SK-N-SH treated with all-trans-retinoic acid at 6 μM for 48 hours (cell line): ENCODE results near the gene ADGRE3.

Experiments used
- ARNTL ChIP-seq: fragments of 450-650 bp; formaldehyde crosslinking; IDR thresholded peaks from 2 replicates; pipeline ENCODE4 v1.5.0; 2020; ENCODE audit warnings: low read depth, mild to moderate bottlenecking, moderate library complexity, borderline replicate concordance
- BACH2 ChIP-seq: fragments of 250-450 bp; sonication (Bioruptor Pico); IDR thresholded peaks from 2 replicates; pipeline ENCODE4 v1.9.0; 2021; ENCODE audit warnings: mild to moderate bottlenecking, borderline replicate concordance
- CREB5 ChIP-seq: fragments of 250-450 bp; sonication (Bioruptor Pico); IDR thresholded peaks from 2 replicates; pipeline ENCODE4 v1.5.1; 2020; ENCODE audit warnings: low read depth, mild to moderate bottlenecking, moderate library complexity
- GLIS3 ChIP-seq: fragments of 250-450 bp; sonication (Bioruptor Pico); IDR thresholded peaks from 2 replicates; pipeline ENCODE4 v1.5.0; 2020; ENCODE audit warnings: mild to moderate bottlenecking, moderate library complexity
- PATZ1 ChIP-seq: fragments of 250-450 bp; sonication (Bioruptor Pico); IDR thresholded peaks from 2 replicates; pipeline ENCODE4 v1.8.0; 2020; ENCODE audit warnings: mild to moderate bottlenecking, moderate library complexity, borderline replicate concordance
- POU6F1 ChIP-seq: fragments of 250-450 bp; sonication (Bioruptor Pico); IDR thresholded peaks from 2 replicates; pipeline ENCODE4 v1.8.0; 2021; ENCODE audit warnings: low read depth, mild to moderate bottlenecking, moderate library complexity, borderline replicate concordance
- PPARA ChIP-seq: fragments of 250-450 bp; sonication (Bioruptor Pico); IDR thresholded peaks from 2 replicates; pipeline ENCODE4 v1.5.0; 2020; ENCODE audit warnings: mild to moderate bottlenecking, borderline replicate concordance
- RARB ChIP-seq: fragments of 250-450 bp; sonication (Bioruptor Pico); IDR thresholded peaks from 2 replicates; pipeline ENCODE4 v1.8.0; 2021; ENCODE audit warnings: mild to moderate bottlenecking, moderate library complexity
- SNAI2 ChIP-seq: fragments of 250-450 bp; sonication (Bioruptor Pico); IDR thresholded peaks from 2 replicates; pipeline ENCODE4 v1.5.0; 2020; ENCODE audit warnings: mild to moderate bottlenecking, moderate library complexity
- TSHZ2 ChIP-seq: fragments of 250-450 bp; sonication (Bioruptor Pico); IDR thresholded peaks from 2 replicates; pipeline ENCODE4 v1.5.0; 2020; ENCODE audit warnings: mild to moderate bottlenecking, moderate library complexity
- ZFP3 ChIP-seq: fragments of 250-450 bp; sonication (Bioruptor Pico); IDR thresholded peaks from 2 replicates; pipeline ENCODE4 v1.5.0; 2020; ENCODE audit warnings: mild to moderate bottlenecking, moderate library complexity
- ZFP30 ChIP-seq: fragments of 450-650 bp; formaldehyde crosslinking; IDR thresholded peaks from 2 replicates; pipeline ENCODE4 v1.5.0; 2022; ENCODE audit warnings: mild to moderate bottlenecking, moderate library complexity
- ZNF8 ChIP-seq: fragments of 450-650 bp; formaldehyde crosslinking; IDR thresholded peaks from 2 replicates; pipeline ENCODE4 v1.5.0; 2020; ENCODE audit warnings: mild to moderate bottlenecking, moderate library complexity

GRCh38 chr19:14699641-14700040, 25.0 kb upstream of the ADGRE3 start:
- TF ChIP-seq ZFP3 (CRISPR knock-in tag): no peak
- no peak for TF ChIP-seq BACH2
- TF ChIP-seq CREB5 (CRISPR knock-in tag): no peak
- no peak for TF ChIP-seq ARNTL
- no peak for TF ChIP-seq PATZ1
- TF ChIP-seq ZFP30 (CRISPR knock-in tag): no peak
- TF ChIP-seq TSHZ2 (CRISPR knock-in tag): no peak
- TF ChIP-seq GLIS3 (CRISPR knock-in tag): no peak
- TF ChIP-seq ZNF8 (CRISPR knock-in tag): no peak
- TF ChIP-seq SNAI2 (CRISPR knock-in tag): no peak
- TF ChIP-seq PPARA (CRISPR knock-in tag): no peak
- TF ChIP-seq RARB: no peak
- no peak for TF ChIP-seq POU6F1 (CRISPR knock-in tag)
